HG03460 (cell line): ENCODE data around the gene FGFR2.
A peak's percentile ranks its signal among the peaks of the same experiment; 100 is the strongest.

Experiments
- ATAC-seq: cut with Tn5 transposase; IDR thresholded peaks from one replicate; pipeline ENCODE4 v1.9.1; 2021; ENCODE audit not compliant: unreplicated experiment

FGFR2 gene

GRCh38 chr10:121459279-121459621 is 139.0 kb downstream of the FGFR2 start:
- no peak for ATAC-seq

GRCh38 chr10:121457729-121458128 is 140.5 kb downstream of the FGFR2 start:
- ATAC-seq = no peak

GRCh38 chr10:121455377-121455776 is 142.9 kb downstream of the FGFR2 start:
- ATAC-seq = no peak

GRCh38 chr10:121454781-121455180 is 143.5 kb downstream of the FGFR2 start:
- no peak for ATAC-seq

GRCh38 chr10:121453160-121453559 is 145.1 kb downstream of the FGFR2 start:
- ATAC-seq = no peak

- ATAC-seq = no peak
Measured at GRCh38 chr10:121452581-121452980, 145.7 kb downstream of the FGFR2 start.

GRCh38 chr10:121450247-121450646 is 148.0 kb downstream of the FGFR2 start:
- no peak for ATAC-seq

GRCh38 chr10:121449482-121449924 is 148.7 kb downstream of the FGFR2 start:
- peak; percentile 31 for ATAC-seq

GRCh38 chr10:121448766-121449421 is 149.3 kb downstream of the FGFR2 start:
- ATAC-seq = peak; percentile 96

- no peak for ATAC-seq
Measured at GRCh38 chr10:121444520-121445165, 153.6 kb downstream of the FGFR2 start.

GRCh38 chr10:121442086-121442935 is 155.9 kb downstream of the FGFR2 start:
- no peak for ATAC-seq

GRCh38 chr10:121440461-121440860 is 157.8 kb downstream of the FGFR2 start:
- ATAC-seq = no peak

- no peak for ATAC-seq
Measured at GRCh38 chr10:121438333-121438732, 159.9 kb downstream of the FGFR2 start.

GRCh38 chr10:121437596-121437995 is 160.6 kb downstream of the FGFR2 start:
- no peak for ATAC-seq

GRCh38 chr10:121436630-121437341 is 161.5 kb downstream of the FGFR2 start:
- ATAC-seq = no peak

- no peak for ATAC-seq
Measured at GRCh38 chr10:121436281-121436629, 162.0 kb downstream of the FGFR2 start.

- no peak for ATAC-seq
Measured at GRCh38 chr10:121435099-121435875, 163.0 kb downstream of the FGFR2 start.

GRCh38 chr10:121433965-121434364 is 164.3 kb downstream of the FGFR2 start:
- ATAC-seq = no peak

GRCh38 chr10:121428867-121429266 is 169.4 kb downstream of the FGFR2 start:
- ATAC-seq = no peak
